Uterus (tissue), 2 donors: Measurements from ENCODE around the gene OR5K1.

ENCODE experiments used
- POLR2A ChIP-seq, 2 donors: fragments of 450-650 bp; IDR thresholded peaks; one replicate each; pipeline ENCODE4 v1.6.1; 2016; ENCODE audit warnings: antibody characterized with exemption in 2 of 2, mild to moderate bottlenecking in 1 of 2, moderate library complexity in 1 of 2
- TF ChIP-seq, protein P1 (sequence below), 4 experiments: fragments of 200-600 bp in 2 of 4; fragments of 450-650 bp in 2 of 4; sonication (generic) in 2 of 4; IDR thresholded peaks; one replicate each; pipeline ENCODE4 v1.5.1; 2016 to 2019; ENCODE audit warnings: antibody characterized with exemption in 4 of 4, mild to moderate bottlenecking in 2 of 4, moderate library complexity in 1 of 4

DNA sequence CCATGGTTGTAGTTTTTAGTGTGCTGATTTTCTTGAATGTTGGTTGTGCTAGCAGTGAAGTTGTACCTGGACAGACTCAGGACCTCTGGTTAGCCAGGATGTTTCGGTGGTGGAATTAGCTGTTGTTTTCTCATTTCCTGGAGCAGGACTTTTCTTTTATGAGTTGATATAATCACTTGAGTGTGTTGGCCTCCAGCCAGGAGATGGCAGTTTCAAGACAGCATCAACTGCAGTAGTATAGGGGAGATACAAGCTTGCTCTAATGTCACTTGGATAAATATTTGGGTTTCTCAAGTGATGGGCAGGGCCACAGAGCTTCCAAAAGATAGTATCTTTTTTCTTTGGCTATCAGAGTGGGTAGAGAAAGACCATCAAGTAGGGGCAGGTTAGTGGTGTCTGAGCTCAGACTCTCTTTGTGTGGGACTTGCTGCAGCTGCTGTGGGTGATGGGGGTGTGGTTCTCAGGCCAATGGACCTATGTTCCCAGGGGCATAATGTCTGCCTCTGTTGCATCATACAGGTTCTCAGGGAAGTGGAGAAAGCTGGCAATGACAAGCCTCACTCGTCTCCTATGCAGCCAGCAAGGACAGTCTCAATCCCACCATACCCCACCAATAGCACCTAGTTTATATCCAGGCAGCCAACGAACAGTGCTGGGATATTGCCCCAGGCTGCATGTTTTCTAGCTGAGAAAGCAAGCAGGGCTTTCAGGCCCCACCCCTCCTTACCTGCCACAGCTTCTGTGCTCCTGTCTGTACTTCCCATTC lies 19.9 kb downstream of the OR5K1 start:
- TF ChIP-seq, protein P1, sequence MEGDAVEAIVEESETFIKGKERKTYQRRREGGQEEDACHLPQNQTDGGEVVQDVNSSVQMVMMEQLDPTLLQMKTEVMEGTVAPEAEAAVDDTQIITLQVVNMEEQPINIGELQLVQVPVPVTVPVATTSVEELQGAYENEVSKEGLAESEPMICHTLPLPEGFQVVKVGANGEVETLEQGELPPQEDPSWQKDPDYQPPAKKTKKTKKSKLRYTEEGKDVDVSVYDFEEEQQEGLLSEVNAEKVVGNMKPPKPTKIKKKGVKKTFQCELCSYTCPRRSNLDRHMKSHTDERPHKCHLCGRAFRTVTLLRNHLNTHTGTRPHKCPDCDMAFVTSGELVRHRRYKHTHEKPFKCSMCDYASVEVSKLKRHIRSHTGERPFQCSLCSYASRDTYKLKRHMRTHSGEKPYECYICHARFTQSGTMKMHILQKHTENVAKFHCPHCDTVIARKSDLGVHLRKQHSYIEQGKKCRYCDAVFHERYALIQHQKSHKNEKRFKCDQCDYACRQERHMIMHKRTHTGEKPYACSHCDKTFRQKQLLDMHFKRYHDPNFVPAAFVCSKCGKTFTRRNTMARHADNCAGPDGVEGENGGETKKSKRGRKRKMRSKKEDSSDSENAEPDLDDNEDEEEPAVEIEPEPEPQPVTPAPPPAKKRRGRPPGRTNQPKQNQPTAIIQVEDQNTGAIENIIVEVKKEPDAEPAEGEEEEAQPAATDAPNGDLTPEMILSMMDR (IDR thresholded peaks at IDR 0.05) = no peak
- no peak for TF ChIP-seq POLR2A (IDR thresholded peaks at IDR 0.05)
